Cardiac atrium fibroblast (primary cell): Measurements from ENCODE around the gene TSPAN18. TPM values are rescaled to one million over a fixed set of nuclear protein-coding genes. Genes with fewer than 3 reads are reported as not detected.

Experiments
- total RNA-seq: library from RNA; depleted of rRNA; stranded (reverse); fragments of >200 nt; gene quantifications from 2 replicates; pipeline ENCODE4 v1.2.3, GENCODE V29; 2015

Gene TSPAN18, protein sequence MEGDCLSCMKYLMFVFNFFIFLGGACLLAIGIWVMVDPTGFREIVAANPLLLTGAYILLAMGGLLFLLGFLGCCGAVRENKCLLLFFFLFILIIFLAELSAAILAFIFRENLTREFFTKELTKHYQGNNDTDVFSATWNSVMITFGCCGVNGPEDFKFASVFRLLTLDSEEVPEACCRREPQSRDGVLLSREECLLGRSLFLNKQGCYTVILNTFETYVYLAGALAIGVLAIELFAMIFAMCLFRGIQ
- total RNA-seq: 2.7 and 3.2 TPM in 2 replicates

DNA sequence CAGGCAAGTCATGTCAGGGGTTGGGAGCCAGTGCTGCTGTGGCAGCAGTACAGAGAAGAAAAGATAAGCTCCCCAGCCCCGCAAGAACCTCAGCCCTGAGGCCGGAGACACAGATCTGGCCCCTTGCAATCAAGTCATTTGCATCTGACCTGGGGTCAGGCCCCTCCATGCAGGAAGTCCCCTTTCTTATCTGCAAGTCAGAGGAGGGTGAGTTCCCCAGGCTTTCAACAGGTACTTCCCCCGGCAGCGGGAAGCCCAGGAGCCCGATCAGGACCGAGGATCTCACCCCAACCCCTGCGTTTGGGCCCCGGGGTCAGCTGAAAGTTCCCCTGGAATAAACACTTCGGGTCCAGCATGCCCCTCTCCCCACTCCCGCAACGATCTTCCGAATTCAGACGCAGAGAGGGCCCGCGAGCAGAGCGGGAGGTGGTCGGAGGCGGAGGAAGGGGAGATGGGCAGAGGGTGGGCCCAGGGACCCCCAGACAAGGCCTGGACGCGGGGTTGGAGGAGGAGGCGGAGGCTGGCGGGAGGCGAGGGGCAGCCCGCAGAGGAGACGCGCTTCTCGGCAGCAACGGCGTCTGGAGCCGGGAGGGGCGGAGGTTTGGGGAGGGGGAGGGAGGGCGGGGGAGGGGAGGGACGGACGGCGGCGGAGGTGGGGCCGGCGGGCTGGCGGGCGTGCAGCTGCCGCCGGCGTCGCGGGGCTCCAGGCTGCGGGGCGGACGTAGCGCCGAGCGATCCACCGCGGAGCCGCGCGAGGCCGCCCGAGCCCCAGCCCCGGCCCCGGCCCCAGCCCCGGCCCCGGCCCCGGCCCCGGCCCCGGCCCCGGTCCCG is at the start of gene TSPAN18:
Gene TSPAN18 (plus strand): TSS at position 680 of the 831 bp plus-strand sequence. CDS start 179,455 bp downstream, outside the sequence.

GRCh38 chr11:44950625-44951476 is 224.1 kb downstream of the TSPAN18 start, which contains the start of gene TP53I11:
TP53I11 (minus strand) TSS chr11:44950883; CDS start chr11:44938335, 12,548 bp downstream.

Other genes with a start within 250 kb of the TSPAN18 start
- 13.0 and 13.8 TPM in 2 replicates for gene CD82, start 161.3 kb upstream of the TSPAN18 start, total RNA-seq
- 187 and 199 TPM in 2 replicates for gene TP53I11, start 223.9 kb downstream of the TSPAN18 start, total RNA-seq